HG02981 (cell line): ENCODE data around the gene DBR1.

Experiments
- ATAC-seq: cut with Tn5 transposase; IDR thresholded peaks from one replicate; pipeline ENCODE4 v1.9.1; 2021; ENCODE audit warnings: mild to moderate bottlenecking, moderate library complexity; ENCODE audit not compliant: unreplicated experiment

The DBR1 gene, protein sequence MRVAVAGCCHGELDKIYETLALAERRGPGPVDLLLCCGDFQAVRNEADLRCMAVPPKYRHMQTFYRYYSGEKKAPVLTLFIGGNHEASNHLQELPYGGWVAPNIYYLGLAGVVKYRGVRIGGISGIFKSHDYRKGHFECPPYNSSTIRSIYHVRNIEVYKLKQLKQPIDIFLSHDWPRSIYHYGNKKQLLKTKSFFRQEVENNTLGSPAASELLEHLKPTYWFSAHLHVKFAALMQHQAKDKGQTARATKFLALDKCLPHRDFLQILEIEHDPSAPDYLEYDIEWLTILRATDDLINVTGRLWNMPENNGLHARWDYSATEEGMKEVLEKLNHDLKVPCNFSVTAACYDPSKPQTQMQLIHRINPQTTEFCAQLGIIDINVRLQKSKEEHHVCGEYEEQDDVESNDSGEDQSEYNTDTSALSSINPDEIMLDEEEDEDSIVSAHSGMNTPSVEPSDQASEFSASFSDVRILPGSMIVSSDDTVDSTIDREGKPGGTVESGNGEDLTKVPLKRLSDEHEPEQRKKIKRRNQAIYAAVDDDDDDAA

DNA sequence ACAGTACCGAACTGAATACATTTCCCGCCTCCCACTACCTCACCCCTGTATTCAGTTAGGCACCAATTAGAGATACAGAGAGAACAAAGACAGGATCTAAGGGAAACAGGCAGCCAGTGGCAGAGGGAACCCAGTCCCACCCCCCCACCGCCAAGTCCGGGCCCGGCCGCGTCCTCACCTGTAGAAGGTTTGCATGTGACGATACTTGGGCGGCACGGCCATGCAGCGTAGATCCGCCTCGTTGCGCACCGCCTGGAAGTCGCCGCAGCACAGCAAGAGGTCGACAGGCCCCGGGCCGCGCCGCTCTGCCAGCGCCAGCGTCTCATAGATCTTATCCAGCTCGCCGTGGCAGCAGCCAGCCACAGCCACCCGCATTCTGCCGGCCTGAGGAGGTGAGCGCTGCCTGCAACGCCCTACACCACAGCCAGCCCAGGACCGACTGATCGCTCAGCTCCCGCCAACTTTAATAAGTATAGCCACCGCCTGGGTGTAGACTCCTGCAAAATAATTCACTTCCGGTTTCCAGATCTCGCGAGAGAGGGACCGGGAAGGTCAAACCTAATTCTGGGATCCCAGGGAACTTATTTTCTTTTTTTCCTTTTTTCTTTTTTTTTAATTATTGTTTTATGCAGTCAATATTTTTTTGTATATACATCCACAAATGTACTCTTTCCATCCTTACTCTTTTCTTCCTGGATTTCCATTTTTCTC, at the start of gene DBR1:
DBR1 (minus strand) TSS at position 501 of the 711 bp plus-strand sequence; CDS start at position 375, 126 bp downstream.
- peak; percentile 90 for ATAC-seq

DNA sequence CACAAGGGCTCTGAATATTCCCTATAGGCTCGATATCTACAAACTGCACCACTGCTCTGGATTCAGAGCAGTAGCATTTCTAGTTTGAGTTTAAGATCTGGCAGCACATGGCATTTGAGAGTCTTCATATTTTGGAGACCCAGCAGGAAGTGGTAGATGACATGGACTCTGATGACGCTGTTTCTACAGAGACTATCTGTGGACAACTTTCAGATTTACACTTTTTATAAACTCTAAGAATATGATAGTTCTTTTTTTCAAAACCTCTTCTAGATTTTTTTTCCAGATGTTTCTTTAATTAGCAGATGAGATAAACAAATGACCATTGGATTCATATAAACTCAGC, 48.2 kb upstream of the DBR1 start:
- no peak for ATAC-seq

DNA sequence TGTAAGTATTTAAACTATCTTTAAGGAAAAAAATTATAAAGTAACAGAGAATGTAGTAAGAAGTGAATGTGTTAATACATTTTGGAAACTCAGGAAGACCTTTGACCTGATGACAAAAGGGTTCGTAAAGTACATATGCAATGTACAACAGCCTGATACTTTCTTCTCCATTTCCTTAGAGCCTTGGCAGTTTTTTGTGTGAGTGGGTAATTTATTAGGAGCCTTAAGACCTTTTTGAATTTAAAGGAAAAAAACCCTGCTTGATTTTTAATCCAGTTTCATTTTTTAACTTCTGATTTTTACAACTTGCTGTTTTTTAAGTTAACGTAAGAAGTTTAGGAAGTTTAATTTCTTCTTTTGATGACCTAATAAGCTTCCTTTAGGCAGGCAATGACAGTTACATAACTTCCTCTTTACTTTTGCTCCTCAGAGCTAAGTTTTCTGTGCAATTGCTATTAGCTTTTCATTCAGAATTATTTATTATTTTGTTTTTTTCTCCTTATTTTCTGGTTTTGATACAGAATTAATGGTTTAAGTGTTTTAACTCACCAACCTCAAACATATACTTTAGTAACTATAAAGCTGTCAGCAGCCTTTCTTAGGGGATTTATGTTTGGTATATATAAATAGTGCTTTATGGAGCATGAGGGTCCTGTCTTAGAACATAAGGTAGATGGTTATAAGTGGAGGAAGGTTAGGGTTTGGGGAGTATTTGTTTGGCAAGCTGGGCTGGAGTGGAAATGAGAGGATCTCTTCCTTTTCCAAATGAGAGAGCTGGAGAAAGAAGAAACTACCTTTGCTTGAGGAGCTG, 47.6 kb upstream of the DBR1 start:
- ATAC-seq, result no peak

DNA sequence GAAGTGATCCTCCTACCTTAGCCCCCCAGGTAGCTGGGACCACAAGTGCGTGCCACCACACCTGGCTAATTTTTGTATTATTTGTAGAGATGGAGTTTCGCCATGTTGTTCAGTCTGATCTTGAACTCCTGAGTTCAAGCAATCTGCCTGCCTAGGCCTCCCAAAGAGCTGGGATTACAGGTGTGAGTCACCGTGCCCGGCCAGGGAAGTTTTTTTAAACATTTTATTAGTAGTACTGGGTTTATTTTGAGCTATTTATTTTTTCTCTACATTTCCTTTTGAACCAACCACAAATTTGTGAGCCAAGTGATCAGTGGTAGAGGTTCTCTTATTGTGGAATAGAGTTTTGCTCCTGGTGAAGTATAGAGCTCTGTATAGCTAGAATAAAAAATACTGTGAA, 46.1 kb upstream of the DBR1 start:
- no peak for ATAC-seq

DNA sequence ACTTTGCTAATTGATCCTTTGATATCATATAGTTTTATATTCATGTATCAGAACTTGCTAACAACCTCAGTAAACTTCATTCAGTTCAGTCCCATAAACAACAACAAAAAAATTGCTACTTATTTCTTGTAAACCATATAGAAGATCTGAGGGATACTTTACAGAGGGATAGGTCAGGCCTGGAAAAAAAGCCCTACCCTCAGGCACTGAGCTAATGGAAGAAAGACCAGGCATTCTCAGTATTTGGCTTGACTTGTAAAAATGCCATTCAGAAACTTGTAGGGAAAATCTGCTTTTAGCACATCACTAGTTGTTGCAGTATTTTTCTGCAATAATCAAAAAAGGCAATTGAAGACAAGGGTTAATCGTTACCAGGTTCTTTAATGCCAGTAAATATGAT, 45.5 kb upstream of the DBR1 start:
- no peak for ATAC-seq

DNA sequence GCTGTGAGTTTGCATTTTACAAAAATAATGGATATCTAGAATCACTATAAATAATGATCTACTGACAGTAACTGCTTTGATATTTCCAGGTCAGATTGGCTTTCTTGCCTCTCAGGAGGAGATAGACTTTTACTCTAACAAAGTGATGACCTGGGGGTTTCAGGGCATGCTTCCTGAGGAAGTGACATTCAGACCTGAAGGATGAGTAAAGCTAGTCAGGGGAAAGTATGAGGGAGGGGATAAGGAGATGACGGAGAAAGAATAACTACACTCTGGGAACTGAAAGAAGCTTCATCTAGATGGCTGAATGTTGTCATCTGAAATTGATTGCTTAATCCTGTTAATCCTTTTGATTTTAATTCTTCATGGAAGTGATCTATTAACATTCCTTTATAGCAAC, 44.5 kb upstream of the DBR1 start:
- no peak for ATAC-seq

DNA sequence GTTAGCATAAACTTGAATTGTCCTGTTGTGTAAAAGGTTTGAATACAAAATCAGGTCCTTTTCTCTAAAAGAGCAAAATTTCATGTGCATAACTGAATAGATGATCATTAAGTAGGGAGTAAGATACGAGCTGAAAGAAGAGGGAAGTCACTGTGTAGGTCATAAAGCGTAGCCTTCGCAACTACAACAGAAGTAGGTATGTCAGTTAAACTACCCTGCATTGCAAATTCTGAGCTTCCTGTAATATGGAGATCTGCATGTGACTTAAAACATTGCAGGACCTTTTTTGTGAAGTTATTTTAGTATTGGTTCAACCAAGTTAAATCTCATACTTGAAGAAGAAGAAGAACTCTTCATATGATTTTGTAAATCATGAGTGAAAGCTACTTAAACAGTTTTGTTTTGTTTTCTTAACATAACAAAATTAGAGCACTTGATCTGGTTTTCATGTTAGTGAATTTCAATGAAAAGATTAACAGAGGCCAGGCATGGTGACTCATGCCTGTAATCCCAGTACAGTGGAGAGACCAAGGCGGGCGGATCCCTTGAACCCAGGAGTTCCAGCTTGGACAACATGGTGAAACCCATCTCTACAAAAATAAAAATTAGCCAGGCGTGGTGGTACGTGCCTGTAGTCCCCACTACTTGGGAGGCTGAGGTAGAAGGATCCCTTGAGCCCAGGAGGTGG, 38.8 kb upstream of the DBR1 start:
- ATAC-seq, result no peak

DNA sequence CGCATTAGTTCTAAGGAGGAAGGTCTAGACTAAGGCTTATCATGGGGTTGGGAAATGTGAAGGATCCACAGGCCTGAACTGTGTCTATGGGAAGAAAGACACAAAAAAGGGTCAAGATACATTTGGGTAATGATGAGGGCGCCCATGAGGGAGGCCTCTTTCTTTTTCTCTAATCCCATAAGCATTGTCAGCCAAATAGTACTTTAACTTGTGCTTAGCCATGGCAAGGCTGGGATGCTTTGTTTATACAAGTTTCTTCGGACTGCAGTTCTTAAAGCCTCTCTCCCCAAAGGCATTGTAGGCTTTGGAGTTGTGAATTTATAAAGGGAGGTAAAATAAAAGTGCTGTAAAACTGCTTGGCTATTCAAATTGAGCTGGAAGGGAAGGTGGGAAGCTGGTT, 35.8 kb upstream of the DBR1 start:
- ATAC-seq, result no peak

DNA sequence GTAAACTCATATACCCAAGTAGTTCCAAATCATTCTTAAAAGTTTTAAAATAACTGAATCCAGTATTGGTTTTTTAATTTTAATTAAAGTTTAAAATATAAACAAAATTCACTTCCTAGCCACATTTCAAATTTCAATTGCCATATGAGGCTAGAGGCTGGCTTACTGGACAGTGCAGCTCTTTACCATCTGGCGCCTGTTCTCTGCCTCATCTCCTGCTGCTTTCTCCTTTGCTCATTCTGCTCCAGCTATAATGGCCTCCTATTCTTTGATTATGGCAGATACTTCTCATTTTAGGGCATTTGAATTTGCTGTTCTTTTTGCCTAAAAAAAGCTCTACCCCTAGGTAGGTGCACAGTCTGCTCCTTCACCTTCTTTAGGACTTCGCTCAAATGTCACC, 31.5 kb upstream of the DBR1 start:
- no peak for ATAC-seq

DNA sequence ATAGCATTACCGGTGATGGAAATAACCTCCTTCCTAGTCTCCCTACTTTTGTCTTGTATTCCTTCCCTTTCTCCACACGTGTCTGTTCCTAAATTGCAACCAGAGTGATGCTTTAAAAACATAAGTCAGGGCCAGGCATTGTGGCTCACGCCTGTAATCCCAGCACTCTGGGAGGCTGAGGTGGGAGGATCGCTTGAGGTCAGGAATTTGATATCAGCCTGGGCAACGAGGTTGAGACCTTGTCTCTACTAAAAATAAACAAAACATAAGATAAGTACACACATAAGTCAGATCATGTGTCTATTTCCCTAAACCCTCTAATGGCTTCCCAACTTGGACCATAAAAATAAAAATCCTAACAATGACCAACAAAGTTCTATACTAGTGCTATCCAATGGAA, 30.8 kb upstream of the DBR1 start:
- ATAC-seq, result no peak

DNA sequence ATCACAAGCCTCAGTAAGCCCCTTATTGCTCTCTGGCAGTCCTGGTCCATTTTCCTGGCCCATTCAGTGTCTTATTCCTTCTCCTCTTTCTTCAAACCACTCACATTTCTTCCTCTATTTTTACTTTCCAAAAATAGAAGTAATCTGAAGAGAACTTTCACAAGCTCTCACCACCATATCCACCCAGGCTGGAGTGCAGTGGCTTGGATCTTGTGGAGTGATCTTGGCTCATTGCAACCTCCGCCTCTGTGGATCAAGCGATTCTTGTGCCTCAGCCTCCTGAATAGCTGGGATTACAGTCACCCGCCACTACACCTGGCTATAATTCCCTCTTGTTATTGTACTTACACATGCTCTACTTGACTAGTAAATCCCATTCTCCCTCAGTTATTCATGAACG, 29.2 kb upstream of the DBR1 start:
- no peak for ATAC-seq

DNA sequence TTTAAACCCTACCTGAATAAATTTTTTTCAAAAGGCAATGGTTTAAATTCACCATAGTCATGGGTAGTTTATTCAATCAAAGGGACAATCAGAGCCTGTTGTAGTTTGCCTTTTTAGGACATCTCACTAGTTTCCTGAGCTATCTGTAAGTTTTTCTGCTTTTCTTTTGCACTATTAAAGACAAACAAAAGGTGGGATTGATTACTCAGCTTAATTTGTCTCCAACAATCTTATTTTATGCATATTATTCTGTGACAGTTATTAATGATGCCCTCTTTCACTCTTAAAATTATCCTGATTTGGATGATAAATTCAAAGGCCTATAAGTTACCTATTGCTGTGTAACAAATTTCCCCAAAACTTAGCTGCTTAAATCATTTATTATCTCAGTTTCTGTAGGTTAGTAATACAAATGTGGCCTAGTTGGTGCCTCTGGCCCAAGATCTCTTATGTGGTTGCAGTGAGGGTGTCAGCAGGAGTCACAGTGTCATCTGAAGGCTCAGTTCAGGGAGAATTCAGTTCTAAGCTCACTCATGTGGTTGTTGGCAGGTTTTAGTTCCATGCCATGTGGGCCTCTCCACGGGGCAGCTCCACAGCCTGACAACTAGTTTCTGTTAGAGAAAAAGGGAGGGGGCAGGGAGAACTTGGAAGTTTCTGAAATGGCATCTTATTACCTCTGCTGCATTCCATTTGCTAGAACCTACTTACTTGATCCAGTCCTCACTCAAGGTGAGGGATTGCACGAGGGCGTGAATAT, 28.4 kb upstream of the DBR1 start:
- no peak for ATAC-seq

DNA sequence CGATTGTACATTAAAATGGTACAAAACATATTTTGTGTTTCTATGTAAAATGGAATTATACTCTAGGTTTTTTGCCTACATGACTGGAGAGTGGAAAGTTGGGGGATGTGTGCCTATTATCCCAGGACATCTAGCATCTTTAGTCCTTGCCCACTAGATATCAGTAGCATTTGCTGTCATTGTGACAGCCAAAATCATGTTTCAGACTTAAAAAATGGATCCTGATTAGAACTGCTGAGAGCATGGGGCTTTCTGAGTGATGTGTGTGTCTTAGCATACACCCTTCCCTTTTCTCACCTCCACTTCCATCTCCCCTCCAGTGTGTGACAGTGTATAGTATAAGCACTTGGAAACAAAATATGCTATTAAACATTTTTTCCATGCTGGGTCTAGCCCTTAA, 25.7 kb upstream of the DBR1 start:
- ATAC-seq, result no peak

DNA sequence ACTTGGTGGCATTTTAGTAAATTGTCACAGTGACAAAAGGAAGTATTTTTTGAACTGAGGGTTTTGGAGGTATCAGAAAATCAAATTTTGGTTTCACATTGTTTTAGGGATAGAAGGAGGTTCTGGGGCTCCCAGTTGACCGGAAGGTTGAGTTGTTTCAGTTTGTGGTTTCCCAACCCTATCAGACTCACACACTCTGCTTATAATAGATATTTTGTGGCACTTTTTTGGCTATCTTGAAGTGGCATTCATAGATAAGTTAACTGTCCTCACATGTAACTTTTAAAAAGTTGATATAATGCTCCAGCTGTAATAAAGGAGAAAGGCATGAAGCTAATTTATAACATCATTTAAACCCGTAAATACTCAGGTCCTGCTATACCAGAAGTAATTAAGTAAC, 25.1 kb upstream of the DBR1 start:
- no peak for ATAC-seq

DNA sequence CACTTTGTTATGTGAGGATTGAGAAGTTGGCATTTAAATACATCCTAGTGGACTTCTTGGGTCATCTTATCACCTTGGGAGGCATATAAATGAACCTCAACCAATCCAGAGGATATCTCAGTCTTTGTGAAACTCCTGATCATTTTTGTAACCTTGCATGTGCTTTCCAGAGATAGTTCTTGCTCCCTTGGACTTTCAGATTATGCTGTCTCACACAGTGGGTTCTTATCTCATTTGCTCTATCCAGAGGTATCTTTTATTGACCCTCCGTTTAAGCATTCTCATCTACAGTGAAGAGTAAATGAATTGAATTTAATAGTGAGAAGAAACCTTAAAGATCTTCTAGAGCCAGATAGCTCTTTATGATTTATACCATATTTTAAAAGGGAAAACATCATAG, 22.8 kb upstream of the DBR1 start:
- no peak for ATAC-seq

DNA sequence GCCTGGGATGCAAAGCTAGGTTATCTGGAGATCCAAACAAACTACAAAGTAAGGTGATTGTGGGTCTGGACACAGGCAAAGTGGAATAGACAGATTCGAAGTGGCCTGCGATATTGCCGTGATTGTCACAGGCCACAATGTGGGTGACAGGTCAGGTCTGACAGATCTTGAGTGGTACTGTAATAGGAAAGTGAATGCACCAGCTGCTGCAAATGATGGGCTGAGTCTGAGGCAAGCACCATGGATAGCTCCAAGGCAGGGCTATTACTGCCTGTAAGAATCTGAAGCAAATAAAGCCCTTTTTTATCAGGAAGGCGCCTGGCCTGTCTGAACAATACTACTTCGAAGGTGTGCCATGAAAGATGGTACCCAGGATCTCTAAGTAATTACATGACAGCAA, 22.3 kb upstream of the DBR1 start:
- no peak for ATAC-seq

DNA sequence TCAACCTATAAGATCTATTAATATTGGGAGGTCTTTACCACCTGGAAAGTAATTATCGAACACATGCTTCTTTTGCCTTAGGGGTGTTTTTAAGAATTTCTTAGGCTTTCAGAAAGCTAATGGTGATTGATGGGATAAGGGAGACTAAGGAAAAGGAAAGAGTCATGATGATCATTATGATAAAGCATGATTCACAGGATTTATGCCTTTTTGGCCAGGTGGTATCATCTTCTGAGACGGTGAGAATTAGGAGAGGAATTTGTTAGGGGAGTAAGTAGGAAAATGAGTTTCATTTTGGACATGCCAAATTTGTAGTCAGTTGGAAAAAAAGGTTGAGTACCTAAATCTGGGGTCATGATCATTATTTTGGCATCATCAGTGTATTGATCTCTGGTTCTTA, 21.3 kb upstream of the DBR1 start:
- ATAC-seq, result no peak

DNA sequence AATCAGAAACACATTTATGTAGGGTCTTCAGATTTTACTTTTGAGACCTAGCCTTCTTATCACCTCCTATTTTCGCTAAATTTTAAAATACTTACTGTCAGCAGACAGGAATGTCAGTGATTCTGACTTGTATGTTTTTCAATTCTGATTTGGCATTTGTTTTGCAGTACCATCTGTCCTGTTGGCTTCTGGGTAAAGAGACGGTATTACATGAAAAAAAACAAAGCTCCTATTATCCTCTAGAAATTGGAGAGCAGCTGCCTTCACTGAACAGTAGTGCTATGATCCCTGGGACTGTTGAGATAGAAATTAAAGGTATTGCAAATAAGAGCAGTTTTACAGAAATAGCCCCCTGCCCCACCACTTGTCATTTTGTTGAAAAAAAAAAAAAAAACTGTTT, 20.8 kb upstream of the DBR1 start:
- no peak for ATAC-seq

DNA sequence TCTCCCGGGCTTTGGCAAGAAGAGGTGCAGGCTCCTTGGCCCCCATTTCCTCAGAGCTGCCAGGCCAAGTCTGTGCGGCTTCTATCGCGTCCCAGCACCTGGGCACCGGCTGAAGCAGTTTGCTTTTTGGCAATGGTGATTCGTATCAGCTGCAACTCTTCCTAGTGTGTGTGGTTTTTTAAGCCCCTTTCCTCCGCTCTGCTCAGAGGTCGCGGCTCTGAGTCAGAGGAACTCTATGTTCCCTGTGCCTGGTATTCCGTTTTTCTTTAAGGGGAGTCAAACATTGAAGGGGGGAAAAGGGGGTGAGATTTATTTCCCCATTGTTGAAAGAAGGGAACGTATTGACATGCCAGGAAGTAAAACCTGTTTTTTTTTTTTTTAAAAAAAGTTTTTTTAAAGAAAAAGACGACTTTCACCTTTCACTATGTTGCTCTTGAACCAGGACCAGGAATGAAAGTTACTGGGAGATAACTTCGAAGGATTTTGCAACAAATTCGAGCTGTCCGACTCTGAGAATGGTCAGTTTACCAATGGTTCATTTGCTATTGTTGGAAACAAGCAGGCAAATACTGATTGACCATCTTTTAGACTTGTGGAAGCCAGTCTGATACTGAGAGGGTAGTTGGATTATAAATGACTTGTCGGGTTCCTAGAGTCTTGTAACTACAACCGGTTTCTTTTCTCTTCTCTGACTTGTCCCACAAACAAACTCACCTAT, 13.5 kb upstream of the DBR1 start:
- ATAC-seq, result no peak
